Neural cell (in vitro differentiated cells): ENCODE results near the gene RPS6KA2.

Experiments
- EP300 ChIP-seq: fragments of 450-650 bp; conservative IDR thresholded peaks from 2 replicates; pipeline ENCODE4 v1.6.1; 2014; ENCODE audit warnings: antibody characterized with exemption, mild to moderate bottlenecking, moderate library complexity; ENCODE audit not compliant: poor library complexity, severe bottlenecking
- MXI1 ChIP-seq: fragments of 450-650 bp; conservative IDR thresholded peaks from 2 replicates; pipeline ENCODE4 v1.6.1; 2014; ENCODE audit warnings: antibody characterized with exemption, mild to moderate bottlenecking; ENCODE audit not compliant: poor library complexity, severe bottlenecking
- POLR2AphosphoS5 ChIP-seq: IDR thresholded peaks from 2 replicates; pipeline ENCODE4 v1.6.1; 2012
- RAD21 ChIP-seq: fragments of 450-650 bp; conservative IDR thresholded peaks from 2 replicates; pipeline ENCODE4 v1.6.1; 2014; ENCODE audit warnings: antibody characterized with exemption, mild to moderate bottlenecking, moderate library complexity
- SMC3 ChIP-seq: fragments of 450-650 bp; conservative IDR thresholded peaks from 2 replicates; pipeline ENCODE4 v1.6.1; 2014; ENCODE audit warnings: antibody characterized with exemption, mild to moderate bottlenecking, moderate library complexity; ENCODE audit not compliant: poor library complexity
- TAF1 ChIP-seq: IDR thresholded peaks from 2 replicates; pipeline ENCODE4 v1.6.1; 2012; ENCODE audit warnings: low read depth
- TF ChIP-seq, protein P1 (sequence below): fragments of 450-650 bp; IDR thresholded peaks from 2 replicates; pipeline ENCODE4 v1.5.1; 2014; ENCODE audit warnings: antibody characterized with exemption, mild to moderate bottlenecking, moderate library complexity; ENCODE audit not compliant: poor library complexity, severe bottlenecking

DNA sequence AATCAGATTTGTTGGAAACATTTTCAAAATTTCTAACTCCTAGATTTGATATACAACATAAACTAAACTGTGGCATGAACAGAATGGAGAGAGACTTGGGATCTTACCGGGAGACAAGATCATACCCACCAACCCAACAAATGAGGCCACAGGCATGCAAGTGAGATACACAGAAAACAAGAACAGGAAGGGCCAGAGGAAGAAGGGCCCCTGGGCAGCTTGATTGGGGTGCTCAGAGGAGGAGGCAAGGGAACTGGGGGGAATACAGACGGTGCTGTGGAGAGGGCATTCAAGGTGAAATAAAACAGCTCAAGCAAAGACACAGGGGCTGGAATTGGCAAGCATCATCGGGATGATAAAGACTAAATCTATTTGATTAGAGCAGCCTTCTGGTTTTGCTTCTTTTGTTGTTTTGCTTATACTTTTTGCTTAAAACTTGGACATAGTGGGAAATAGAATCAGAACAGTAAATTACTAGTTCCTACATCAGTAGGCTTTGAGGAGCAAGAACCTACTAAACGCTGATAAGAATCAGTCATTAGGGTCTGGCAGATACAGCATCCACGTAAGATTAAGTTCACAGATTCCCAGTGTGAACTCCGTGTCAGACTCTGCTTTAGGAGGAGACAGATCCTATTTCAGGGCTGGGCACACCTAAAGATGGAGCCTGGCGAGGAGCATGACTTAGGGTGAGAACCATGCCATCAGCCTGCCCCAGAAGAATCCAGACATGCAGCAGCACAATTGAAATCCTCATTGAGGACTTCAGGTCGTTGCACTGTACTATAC lies 37.1 kb downstream of the RPS6KA2 start:
- TF ChIP-seq, protein P1, sequence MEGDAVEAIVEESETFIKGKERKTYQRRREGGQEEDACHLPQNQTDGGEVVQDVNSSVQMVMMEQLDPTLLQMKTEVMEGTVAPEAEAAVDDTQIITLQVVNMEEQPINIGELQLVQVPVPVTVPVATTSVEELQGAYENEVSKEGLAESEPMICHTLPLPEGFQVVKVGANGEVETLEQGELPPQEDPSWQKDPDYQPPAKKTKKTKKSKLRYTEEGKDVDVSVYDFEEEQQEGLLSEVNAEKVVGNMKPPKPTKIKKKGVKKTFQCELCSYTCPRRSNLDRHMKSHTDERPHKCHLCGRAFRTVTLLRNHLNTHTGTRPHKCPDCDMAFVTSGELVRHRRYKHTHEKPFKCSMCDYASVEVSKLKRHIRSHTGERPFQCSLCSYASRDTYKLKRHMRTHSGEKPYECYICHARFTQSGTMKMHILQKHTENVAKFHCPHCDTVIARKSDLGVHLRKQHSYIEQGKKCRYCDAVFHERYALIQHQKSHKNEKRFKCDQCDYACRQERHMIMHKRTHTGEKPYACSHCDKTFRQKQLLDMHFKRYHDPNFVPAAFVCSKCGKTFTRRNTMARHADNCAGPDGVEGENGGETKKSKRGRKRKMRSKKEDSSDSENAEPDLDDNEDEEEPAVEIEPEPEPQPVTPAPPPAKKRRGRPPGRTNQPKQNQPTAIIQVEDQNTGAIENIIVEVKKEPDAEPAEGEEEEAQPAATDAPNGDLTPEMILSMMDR: no peak
- TF ChIP-seq SMC3 (no peak), EP300 (no peak), TAF1 (no peak), RAD21 (no peak), MXI1 (no peak), POLR2AphosphoS5 (no peak)
